GM19452 (cell line): ENCODE measurements around the gene LSAMP.
A peak's percentile ranks its signal among the peaks of the same experiment; 100 is the strongest.
"Not testable (repeated sequence)": the region's sequence is repeated elsewhere in the genome, so short reads cannot be mapped to it uniquely, and the experiment has no call there.

ENCODE experiments used
- ATAC-seq: cut with Tn5 transposase; IDR thresholded peaks from one replicate; pipeline ENCODE4 v1.9.1; 2021; ENCODE audit not compliant: unreplicated experiment

The LSAMP gene

DNA sequence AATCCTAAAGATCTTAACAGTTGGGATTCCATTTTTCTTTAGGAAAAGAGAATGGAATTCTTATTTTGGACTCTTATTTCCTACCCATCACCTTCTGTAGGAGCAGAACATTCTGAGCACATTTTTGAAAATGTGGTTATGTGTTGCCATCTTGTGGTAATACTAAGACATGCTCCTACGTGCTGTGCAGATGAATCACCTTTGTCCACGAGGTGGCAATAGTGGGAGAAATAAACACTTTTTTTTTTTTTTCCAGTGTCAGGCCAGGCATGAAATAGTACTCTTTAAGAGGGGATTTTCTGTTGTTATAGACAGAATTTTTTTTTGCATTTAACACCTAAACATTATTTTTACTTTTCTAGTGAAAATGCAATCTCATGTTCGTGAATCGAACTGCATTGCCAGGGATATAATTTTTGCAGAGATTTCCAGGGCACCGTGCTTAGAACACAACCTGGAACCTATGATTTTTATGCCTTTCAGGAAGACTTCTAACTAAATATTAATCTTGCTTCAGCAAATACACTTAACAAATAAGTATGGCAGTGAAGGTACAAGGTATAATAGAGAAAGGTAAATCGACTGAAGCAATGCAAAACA is 625.4 kb downstream of the LSAMP start:
- ATAC-seq: peak; percentile 92

- peak; percentile 65 for ATAC-seq
Measured at GRCh38 chr3:115814778-115815380, 630.4 kb downstream of the LSAMP start.

DNA sequence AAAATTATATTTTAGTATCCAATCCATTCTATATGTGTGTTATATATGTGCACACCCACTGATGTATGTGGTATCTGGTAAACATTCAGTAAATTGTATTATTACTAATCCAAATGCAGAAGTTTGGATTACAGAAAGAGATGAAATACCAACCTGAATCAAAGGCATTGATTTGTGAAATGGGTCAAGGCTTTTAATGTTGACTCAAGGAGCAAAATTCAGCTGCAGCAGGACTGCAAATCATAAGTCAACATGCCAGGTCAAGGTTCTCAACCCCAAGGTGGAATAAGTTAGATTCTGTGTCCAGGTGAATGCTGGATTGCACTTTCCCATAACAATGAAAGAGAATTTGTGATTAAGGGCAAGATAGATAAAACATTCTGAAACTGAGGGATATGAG is 631.3 kb downstream of the LSAMP start:
- no peak for ATAC-seq

GRCh38 chr3:115808816-115809215 is 636.5 kb downstream of the LSAMP start:
- no peak for ATAC-seq

GRCh38 chr3:115808244-115808643 is 637.0 kb downstream of the LSAMP start:
- no peak for ATAC-seq

GRCh38 chr3:115806501-115806900 is 638.8 kb downstream of the LSAMP start:
- ATAC-seq: no peak

DNA sequence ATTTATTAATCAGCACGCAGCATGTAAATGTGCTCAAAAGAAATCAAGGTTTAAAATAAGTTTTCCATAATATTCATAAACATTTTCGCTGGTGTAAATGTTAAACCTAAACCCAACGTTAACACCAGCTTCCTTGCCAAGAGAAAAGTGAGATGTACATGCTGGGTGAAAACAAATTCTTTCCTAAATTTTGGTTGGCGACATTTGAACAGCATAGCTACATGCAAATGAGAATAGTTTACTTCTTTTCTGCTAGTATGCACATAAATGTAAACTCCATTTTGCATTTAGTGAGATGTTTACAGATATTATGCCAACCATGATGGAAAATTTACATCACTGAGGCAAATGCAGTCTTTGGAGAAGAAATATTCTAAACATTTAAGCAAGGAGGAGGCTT is 639.8 kb downstream of the LSAMP start:
- no peak for ATAC-seq

GRCh38 chr3:115804713-115805119 is 640.6 kb downstream of the LSAMP start:
- ATAC-seq: no peak

DNA sequence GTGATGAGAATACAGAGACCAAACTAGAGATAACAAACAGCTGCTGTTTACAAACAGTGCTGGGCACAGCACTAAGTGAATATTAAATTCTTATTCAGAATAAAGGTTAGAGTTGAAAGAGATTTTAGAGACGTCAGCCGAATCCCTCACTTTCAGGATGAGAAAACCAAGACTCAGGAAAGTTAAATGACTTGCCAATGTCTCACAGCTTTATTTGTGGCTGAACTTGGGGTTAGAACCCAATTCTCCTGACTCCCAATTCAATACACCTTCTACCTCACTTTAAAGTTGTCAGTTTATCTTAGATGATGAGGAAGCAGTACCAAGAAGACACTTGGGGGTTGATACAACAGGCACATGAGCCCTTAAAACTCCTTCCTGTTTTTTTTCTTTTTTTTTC is 641.1 kb downstream of the LSAMP start:
- ATAC-seq: no peak

GRCh38 chr3:115803661-115804060 is 641.6 kb downstream of the LSAMP start:
- ATAC-seq: no peak

GRCh38 chr3:115800489-115801075 is 644.7 kb downstream of the LSAMP start:
- ATAC-seq: no peak

- ATAC-seq: not testable (repeated sequence)
Measured at GRCh38 chr3:115800065-115800464, 645.2 kb downstream of the LSAMP start.

DNA sequence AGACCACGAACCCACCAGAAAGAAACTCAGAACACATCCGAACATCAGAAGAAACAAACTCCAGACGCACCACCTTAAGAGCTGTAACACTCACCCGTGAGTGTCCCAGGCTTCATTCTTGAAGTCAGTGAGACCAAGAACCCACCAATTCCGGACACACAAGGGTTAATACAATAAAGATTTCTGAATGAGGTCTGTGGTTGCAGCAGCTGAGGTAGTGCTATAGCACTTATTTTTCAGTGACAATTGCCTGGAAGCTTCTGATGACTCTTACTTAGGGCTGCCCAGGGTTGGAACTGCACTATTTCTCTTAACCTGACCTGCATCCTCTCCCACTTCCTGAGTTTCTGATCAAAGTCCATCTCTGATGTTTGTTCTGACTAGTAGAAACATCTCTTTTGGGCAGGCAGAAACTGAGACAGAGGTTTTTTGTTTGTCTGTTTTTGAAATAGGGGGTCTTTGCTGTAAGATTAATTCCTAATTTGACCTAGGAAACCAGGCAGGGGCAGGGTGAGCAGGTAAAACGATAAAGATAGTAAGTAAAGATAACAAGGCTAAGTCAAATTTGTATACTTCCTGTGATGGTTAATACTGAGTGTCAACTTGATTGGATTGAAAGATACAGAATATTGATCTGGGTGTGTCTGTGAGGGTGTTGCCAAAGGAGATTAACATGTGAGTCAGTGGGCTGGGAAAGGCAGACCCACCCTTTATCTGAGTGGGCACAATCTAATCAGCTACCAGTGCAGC is 652.9 kb downstream of the LSAMP start:
- no peak for ATAC-seq

- ATAC-seq: not testable (repeated sequence)
Measured at GRCh38 chr3:115791271-115792153, 653.8 kb downstream of the LSAMP start.

- ATAC-seq: no peak
Measured at GRCh38 chr3:115790759-115791158, 654.5 kb downstream of the LSAMP start.

DNA sequence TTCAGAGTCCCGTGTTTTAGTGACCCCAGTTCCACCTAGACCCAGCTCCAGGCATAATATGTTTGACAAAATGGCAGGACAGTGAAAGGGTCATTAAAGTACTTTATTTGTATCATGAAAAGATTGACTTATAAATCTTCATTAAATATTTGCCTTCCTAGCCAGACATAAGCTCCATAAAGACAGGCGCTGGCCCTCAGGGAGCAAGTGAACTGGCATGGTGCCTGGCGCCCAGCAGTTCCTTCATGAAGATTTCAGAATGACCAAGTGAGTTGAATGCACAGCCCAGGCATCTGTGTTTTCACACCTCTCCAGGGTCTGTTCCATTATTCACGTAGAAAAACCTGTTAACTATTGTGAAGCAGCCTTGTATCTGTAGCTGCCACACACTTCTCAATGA is 655.8 kb downstream of the LSAMP start:
- ATAC-seq: no peak

DNA sequence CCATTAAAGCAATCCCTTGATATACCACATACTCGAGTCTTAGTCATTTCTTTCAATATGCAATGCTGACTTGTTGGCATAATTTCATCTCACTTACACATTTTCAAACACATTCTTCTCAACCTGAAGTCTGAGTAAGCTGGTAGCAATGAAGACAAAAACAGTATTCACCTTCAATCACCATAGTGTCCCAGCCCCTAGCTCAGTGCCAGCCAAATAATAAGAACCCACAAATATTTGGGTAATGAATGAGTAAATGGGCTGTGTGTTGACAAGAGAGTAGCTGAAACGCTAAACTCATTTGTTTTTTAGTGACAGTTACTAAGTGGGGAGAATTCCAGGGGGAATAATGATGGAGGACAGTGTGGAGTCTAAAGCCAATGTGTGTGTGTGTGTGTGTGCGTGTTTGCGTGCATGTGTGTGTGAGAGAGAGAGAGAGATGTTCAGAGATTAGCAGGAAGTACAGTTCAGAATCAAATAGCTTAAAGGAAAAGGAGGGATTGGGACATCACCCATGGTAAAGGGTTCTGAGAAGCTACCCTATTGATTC is 656.3 kb downstream of the LSAMP start:
- no peak for ATAC-seq

GRCh38 chr3:115787818-115788217 is 657.5 kb downstream of the LSAMP start:
- ATAC-seq: no peak

DNA sequence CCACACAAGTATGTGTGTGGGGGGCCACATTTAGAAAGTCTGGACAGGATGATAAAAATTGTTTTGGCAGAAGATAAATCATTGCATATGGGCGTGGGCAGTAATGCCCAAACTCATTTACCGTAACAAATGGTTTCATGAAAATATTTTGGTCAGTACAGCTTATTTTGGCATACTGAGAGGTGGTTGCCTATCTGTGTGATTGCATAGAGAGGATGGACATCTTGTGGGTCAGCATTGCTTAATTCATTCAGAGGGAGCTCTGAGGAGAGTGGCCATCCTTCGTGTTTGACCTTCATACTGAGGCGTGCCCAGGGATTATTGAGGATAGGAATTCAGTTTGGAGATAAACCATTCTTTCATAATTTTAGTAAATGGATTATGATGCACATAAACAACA is 659.5 kb downstream of the LSAMP start:
- ATAC-seq: no peak

DNA sequence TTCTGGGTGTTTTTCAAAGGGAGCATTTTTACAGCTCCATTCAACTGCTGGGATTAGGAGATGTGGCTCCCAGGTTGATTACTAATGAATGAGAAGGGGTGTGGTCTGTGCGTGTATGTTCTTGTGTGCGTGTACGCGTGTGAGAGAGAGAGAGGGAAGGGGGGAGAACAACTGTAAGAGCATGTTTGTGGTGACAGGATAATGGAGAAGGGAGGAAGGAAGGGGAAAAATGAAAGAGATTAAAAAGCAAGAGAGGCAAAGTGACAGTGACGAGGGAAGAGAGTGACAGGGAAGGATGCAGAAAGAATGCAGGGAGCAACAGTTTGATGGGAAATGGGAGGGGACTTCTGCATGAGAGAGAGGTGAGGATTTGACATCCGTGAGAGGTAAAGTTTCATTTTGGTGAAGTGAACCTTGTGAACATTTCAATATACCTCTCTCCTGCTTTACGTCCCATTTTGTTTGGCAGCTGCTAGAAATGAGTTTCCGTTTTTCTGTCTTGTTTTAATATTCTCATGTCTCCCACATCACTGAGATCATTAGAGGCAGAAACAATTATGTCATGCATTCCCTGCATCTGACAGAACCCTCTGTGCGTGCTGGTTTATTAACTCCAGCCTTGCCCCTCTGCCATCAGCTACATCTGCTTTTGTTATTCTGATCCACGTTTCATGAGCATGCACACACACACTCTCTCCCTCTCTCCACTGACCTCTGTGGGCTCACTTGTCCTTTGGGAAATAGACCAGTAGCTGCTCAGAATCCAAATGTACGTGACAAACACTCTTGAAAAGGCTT is 660.3 kb downstream of the LSAMP start:
- no peak for ATAC-seq
